A673 (cell line): ENCODE data around the gene XBP1. TPM values are rescaled to one million over a fixed set of nuclear protein-coding genes. Genes with fewer than 3 reads are reported as not detected.

Experiments used
- BruUV-seq: library from RNA; stranded (reverse); fragments of 400-500 nt; replicated peaks from 2 replicates; lab custom pipeline; 2021; lab: Mats Ljungman, UMichigan
- CTCF ChIA-PET: fragments of 300-600 bp; sonication (Branson Sonifier 250); formaldehyde crosslinking; loops from one replicate; lab custom pipeline; 2022; ENCODE audit warnings: antibody characterized with exemption; lab: Charles Lee
- POLR2A ChIA-PET: fragments of 300-600 bp; sonication (Branson Sonifier 250); formaldehyde crosslinking; loops from one replicate; lab custom pipeline; 2022; ENCODE audit warnings: antibody characterized with exemption; ENCODE audit not compliant: low non-redundant PET; lab: Charles Lee
- DNase-seq: peaks from one replicate; pipeline ENCODE4 v3.0.0-alpha.2; 2015; ENCODE audit warnings: low spot score
- H3K27ac ChIP-seq: fragments of 200-600 bp; sonication (generic); 2 replicates; pipeline ENCODE4 v1.5.1; 2016; ENCODE audit warnings: mixed run types, low read depth, mild to moderate bottlenecking, mixed read lengths, antibody characterized with exemption, low read length; ENCODE audit not compliant: poor library complexity, severe bottlenecking
- H3K27me3 ChIP-seq: fragments of 200-600 bp; sonication (generic); replicated peaks from 2 replicates; pipeline ENCODE4 v1.6.1; 2017; ENCODE audit warnings: mixed run types, low read depth, mild to moderate bottlenecking, mixed read lengths, antibody characterized with exemption, low read length; ENCODE audit not compliant: insufficient read depth, poor library complexity
- H3K36me3 ChIP-seq: fragments of 200-600 bp; sonication (generic); 2 replicates; pipeline ENCODE4 v1.6.1; 2016; ENCODE audit warnings: mixed run types, mild to moderate bottlenecking, mixed read lengths, antibody characterized with exemption, low read length; ENCODE audit not compliant: insufficient read depth, poor library complexity, severe bottlenecking
- H3K4me1 ChIP-seq: fragments of 200-600 bp; sonication (generic); 2 replicates; pipeline ENCODE4 v1.6.1; 2017; ENCODE audit warnings: mixed run types, mild to moderate bottlenecking, mixed read lengths, antibody characterized with exemption, low read length; ENCODE audit not compliant: insufficient read depth, poor library complexity, severe bottlenecking
- H3K4me3 ChIP-seq: fragments of 200-600 bp; sonication (generic); 2 replicates; pipeline ENCODE4 v1.5.1; 2016; ENCODE audit warnings: low read depth, mixed run types, mild to moderate bottlenecking, mixed read lengths, low read length; ENCODE audit not compliant: poor library complexity, severe bottlenecking
- H3K9me3 ChIP-seq: fragments of 200-600 bp; sonication (generic); 2 replicates; pipeline ENCODE4 v1.6.1; 2016; ENCODE audit warnings: mixed run types, low read depth, mild to moderate bottlenecking, mixed read lengths, antibody characterized with exemption, low read length; ENCODE audit not compliant: poor library complexity, severe bottlenecking
- CTCF ChIP-seq: fragments of 300-800, 200-600 bp; sonication (generic); conservative IDR thresholded peaks from 2 replicates; pipeline ENCODE4 v1.5.1; 2017; ENCODE audit warnings: low read depth, mild to moderate bottlenecking, antibody characterized with exemption, low read length, moderate library complexity, mixed read lengths
- EZH2 ChIP-seq: fragments of 200-600 bp; sonication (generic); IDR thresholded peaks from 2 replicates; pipeline ENCODE4 v1.6.1; 2017; ENCODE audit warnings: borderline replicate concordance, low read depth, mild to moderate bottlenecking, mixed read lengths, antibody characterized with exemption, low read length; ENCODE audit not compliant: poor library complexity, severe bottlenecking
- intact Hi-C: fragments of 100-400 bp; cut with micrococcal nuclease; formaldehyde crosslinking; loops from one replicate; pipeline ENCODE4 v1.10.0; 2022; ENCODE audit not compliant: unreplicated experiment
- total RNA-seq: library from RNA; stranded (reverse); gene quantifications from 2 replicates; pipeline ENCODE4 v1.2.3, GENCODE V29; 2021

The XBP1 gene
- total RNA-seq, 1 experiment from 2014 or later = 66.3 TPM

GRCh38 chr22:28832731-28833130, 32.4 kb upstream of the XBP1 start:
- H3K27me3 ChIP-seq = no peaks in the 10 kb centered on the region
- no TSS peak for BruUV-seq
- POLR2A ChIA-PET = interaction anchor here (0.7 kb wide), 1 partner anchor 459 kb away, joined by 13 read pairs; no protein-coding TSS in a partner anchor
- TF ChIP-seq CTCF (no peak), EZH2 (no peak)
- CTCF ChIA-PET = no interaction called here
- no peaks in the 10 kb centered on the region for H3K36me3 ChIP-seq
- H3K9me3 ChIP-seq = no peaks in the 10 kb centered on the region
- intact Hi-C loops = no loop called here
- H3K4me1 ChIP-seq = no peaks in the 10 kb centered on the region
- no peak overlapping the region for H3K27ac ChIP-seq
- DNase-seq = no peak
- no peak overlapping the region for H3K4me3 ChIP-seq

- Histone ChIP-seq H3K9me3 (no peaks in the 10 kb centered on the region), H3K27me3 (no peaks in the 10 kb centered on the region), H3K4me3 (no peak overlapping the region), H3K4me1 (no peaks in the 10 kb centered on the region), H3K27ac (no peak overlapping the region), H3K36me3 (no peaks in the 10 kb centered on the region)
- no TSS peak for BruUV-seq
- ChIA-PET POLR2A (no interaction called here), CTCF (interaction anchor here (3.5 kb wide), 1 partner anchor 230 kb away, joined by 16 read pairs; no protein-coding TSS in a partner anchor)
- TF ChIP-seq CTCF (no peak), EZH2 (no peak)
- no peak for DNase-seq
- intact Hi-C loops = no loop called here
These were observed 31.0 kb upstream of the XBP1 start for GRCh38 chr22:28831140-28832072.

GRCh38 chr22:28830441-28830840, 30.1 kb upstream of the XBP1 start:
- CTCF ChIA-PET = interaction anchor here (0.7 to 3.5 kb wide), 2 partner anchors 229 to 231 kb away, joined by 3 to 16 read pairs; no protein-coding TSS in a partner anchor

More at GRCh38 chr22:28830441-28830840, 30.1 kb upstream of the XBP1 start:
- TF ChIP-seq EZH2 = no peak
- TF ChIP-seq CTCF = no peak
- H3K4me3 ChIP-seq = no peak overlapping the region
- no TSS peak for BruUV-seq
- no peaks in the 10 kb centered on the region for H3K27me3 ChIP-seq
- H3K4me1 ChIP-seq = no peaks in the 10 kb centered on the region
- no peaks in the 10 kb centered on the region for H3K36me3 ChIP-seq
- POLR2A ChIA-PET = no interaction called here
- no peak overlapping the region for H3K27ac ChIP-seq
- no peaks in the 10 kb centered on the region for H3K9me3 ChIP-seq
- intact Hi-C loops = no loop called here
- DNase-seq = no peak
